ENCODE results near the gene MRPL39. TPM values are rescaled to one million over a fixed set of nuclear protein-coding genes. Genes with fewer than 3 reads are reported as not detected.
A peak's percentile ranks its signal among the peaks of the same experiment; 100 is the strongest.

The MRPL39 gene
- total and polyA plus RNA-seq, 2 of the 4 experiments (the other 2 are of a cell fraction), result 15.2 to 20.6 TPM

DNA sequence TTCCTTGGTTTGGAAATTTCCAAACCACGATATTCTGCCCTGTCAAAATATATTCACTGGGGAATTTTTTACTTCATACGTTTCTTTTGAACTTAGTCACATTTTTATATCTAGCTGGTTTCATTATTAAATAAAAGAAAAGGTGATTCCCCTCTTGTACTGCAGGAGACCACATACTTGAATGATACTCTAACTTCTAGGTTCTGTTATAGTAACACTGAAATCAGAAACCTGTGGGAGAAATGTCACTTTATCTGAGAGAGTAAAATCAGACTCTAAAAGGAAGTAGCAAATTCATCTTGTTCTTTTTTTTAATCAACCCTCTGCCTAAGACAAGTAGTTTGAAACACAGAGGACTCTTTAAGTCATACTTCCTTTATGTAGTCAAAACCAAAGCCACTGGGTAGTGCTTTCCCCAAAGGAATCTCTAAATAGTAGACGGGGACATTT, 34.4 kb downstream of the MRPL39 start:
- 0 out of 3 replicates have a peak overlapping the region, but pooled peaks have one; percentile 33 for H2BK15ac ChIP-seq (ENCODE audit: low read depth, low read length)
- no TSS peak for BruUV-seq (replicated peaks)
- no peak overlapping the region for H4K91ac ChIP-seq (ENCODE audit: insufficient read depth, low read depth, low read length)
- H3K9me3 ChIP-seq (ENCODE audit: control insufficient read depth, insufficient read depth, low read length), result no peaks in the 10 kb centered on the region
- 0 out of 4 replicates have a peak overlapping the region, but pooled peaks of 1 of the 2 experiments have one; percentile 10 for H4K8ac ChIP-seq (ENCODE audit: low read depth in 2 of 2, low read length in 2 of 2)
- H2AK9ac ChIP-seq (replicated peaks; ENCODE audit: low read depth, low read length, poor library complexity), result no peak overlapping the region
- H3K18ac ChIP-seq (ENCODE audit: low read depth, low read length), result 0 out of 2 replicates have a peak overlapping the region, but pooled peaks have one; percentile 25
- H3K27me3 ChIP-seq (ENCODE audit: control insufficient read depth, insufficient read depth, low read length), result no peaks in the 10 kb centered on the region
- no peak overlapping the region for H2BK20ac ChIP-seq (ENCODE audit: low read depth, low read length)
- H4K5ac ChIP-seq (ENCODE audit: low read depth, low read length), result no peak overlapping the region
- in situ Hi-C loops (cut with MboI; ENCODE audit: low sequenced_read_pairs) (no loop called here), intact Hi-C loops (cut with micrococcal nuclease) (no loop called here), dilution Hi-C loops (cut with HindIII; ENCODE audit: low sequenced_read_pairs, unreplicated experiment) (no loop called here)
- ChIA-PET CTCF (interaction anchor here (0.7 kb wide), 1 partner anchor 72 kb away, joined by 3 read pairs; no protein-coding TSS in a partner anchor), POLR2A (ENCODE audit: unreplicated experiment) (interaction anchor here (0.6 kb wide), 1 partner anchor 14 kb away, joined by 5 read pairs; no protein-coding TSS in a partner anchor)
- H3K36me3 ChIP-seq (ENCODE audit: control insufficient read depth, insufficient read depth, low read length), result peaks cover 5% of the 10 kb centered on the region; the same call in 1 of the 2 replicates
- H3K79me1 ChIP-seq (ENCODE audit: low read depth in 1 of 2, low read length in 2 of 2), result peaks cover 13 to 32% of the 10 kb centered on the region in 2 experiments; a peak in 3 of 4 replicates
- ATAC-seq (ENCODE audit: low read depth), result no peak
- H2AK5ac ChIP-seq (ENCODE audit: low read depth, low read length), result no peak overlapping the region
- whole genome bisulfite sequencing, 2 experiments (ENCODE audit: extremely low coverage in 2 of 2, insufficient read length in 1 of 2), result no CpG with 5 or more reads among the region's 3 CpGs
- no peak overlapping the region for H2AFZ ChIP-seq (replicated peaks; ENCODE audit: low read length, poor library complexity)
- peaks cover 6% of the 10 kb centered on the region; the same call in 1 of the 2 replicates for H3K4me1 ChIP-seq (ENCODE audit: control insufficient read depth, insufficient read depth, low read length)
- no peak overlapping the region; the same call in 1 of the 2 replicates for H3K23ac ChIP-seq (ENCODE audit: low read depth, low read length)
- no peak overlapping the region for H3K14ac ChIP-seq (replicated peaks; ENCODE audit: low read depth, low read length)
- peak; percentile 59 for DNase-seq
- H3K27ac ChIP-seq (ENCODE audit: insufficient read depth, low read length), result no peak overlapping the region
- no peak overlapping the region for H2BK120ac ChIP-seq (ENCODE audit: low read depth, low read length)
- H4K20me1 ChIP-seq (ENCODE audit: insufficient read depth, low read length), result no peaks in the 10 kb centered on the region; the same call in 1 of the 2 replicates
- H2BK5ac ChIP-seq (ENCODE audit: low read depth, low read length, poor library complexity, severe bottlenecking), result peak overlapping the region; percentile 49
- H3K9ac ChIP-seq (ENCODE audit: low read depth, low read length), result no peak overlapping the region
- no peak overlapping the region for H3K4ac ChIP-seq (ENCODE audit: low read depth, low read length)
- H3K56ac ChIP-seq (ENCODE audit: extremely low read depth, insufficient read depth, low read length), result no peak overlapping the region
- no peak overlapping the region for H3K4me3 ChIP-seq (ENCODE audit: insufficient read depth, low read depth, low read length)
- TF ChIP-seq ELK1 (IDR thresholded peaks at IDR 0.05; ENCODE audit: borderline replicate concordance, low read depth, low read length) (no peak), MXI1 (IDR thresholded peaks at IDR 0.05; ENCODE audit: borderline replicate concordance, low read depth, low read length) (no peak), USF2 (IDR thresholded peaks at IDR 0.05; ENCODE audit: low read depth, low read length) (no peak), RCOR1 (IDR thresholded peaks at IDR 0.05; ENCODE audit: insufficient replicate concordance, low read length) (no peak), MAFK (IDR thresholded peaks at IDR 0.05; ENCODE audit: low read depth, low read length) (no peak), NFE2L2 (IDR thresholded peaks at IDR 0.05; ENCODE audit: low read depth, low read length) (no peak), POLR2A (IDR thresholded peaks at IDR 0.05; ENCODE audit: low read depth, low read length) (no peak), SMC3 (IDR thresholded peaks at IDR 0.05; ENCODE audit: low read depth, low read length) (no peak), CEBPB (IDR thresholded peaks at IDR 0.05; ENCODE audit: low read depth, low read length) (no peak), MAZ (IDR thresholded peaks at IDR 0.05; ENCODE audit: borderline replicate concordance, low read depth, low read length) (no peak), BHLHE40 (IDR thresholded peaks at IDR 0.05; ENCODE audit: low read depth, low read length) (no peak), RAD21 (IDR thresholded peaks at IDR 0.05; ENCODE audit: low read length) (no peak), RFX5 (IDR thresholded peaks at IDR 0.05; ENCODE audit: low read depth, low read length) (no peak), FOS (IDR thresholded peaks at IDR 0.05; ENCODE audit: low read depth, low read length) (no peak), CTCF (conservative IDR thresholded peaks at IDR 0.05; ENCODE audit: low read depth, low read length) (no peak), CHD1 (IDR thresholded peaks at IDR 0.05; ENCODE audit: low read depth, low read length) (no peak)
- H3K4me2 ChIP-seq (ENCODE audit: low read depth, low read length), result peak overlapping the region; percentile 16; the same call in 1 of the 2 replicates
- H3K9me1 ChIP-seq (ENCODE audit: insufficient read depth, low read length), result peaks cover 2% of the 10 kb centered on the region
